ENCODE data around the gene IFIT1.

DNA sequence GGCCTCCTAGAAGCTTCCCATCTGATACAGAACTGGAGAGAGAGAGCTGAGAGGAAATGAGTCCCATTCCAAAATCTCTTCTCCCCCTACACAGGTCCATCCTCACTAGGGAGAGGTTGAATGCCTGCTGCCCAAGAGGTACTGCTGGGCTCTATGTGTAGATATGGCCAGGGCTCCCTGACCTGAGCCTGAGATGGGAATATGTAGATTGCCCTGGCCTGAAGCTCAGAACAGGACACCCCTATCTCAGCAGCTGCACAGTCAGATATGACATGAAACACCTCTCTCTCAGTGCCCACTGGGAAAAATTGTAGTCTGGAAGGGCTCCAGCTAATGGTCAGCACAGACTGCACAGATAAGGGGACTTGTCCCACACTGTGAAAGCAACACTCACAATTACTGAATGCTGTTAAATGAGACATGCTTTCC, 17.7 kb upstream of the IFIT1 start:
- TF ChIP-seq, protein P1, sequence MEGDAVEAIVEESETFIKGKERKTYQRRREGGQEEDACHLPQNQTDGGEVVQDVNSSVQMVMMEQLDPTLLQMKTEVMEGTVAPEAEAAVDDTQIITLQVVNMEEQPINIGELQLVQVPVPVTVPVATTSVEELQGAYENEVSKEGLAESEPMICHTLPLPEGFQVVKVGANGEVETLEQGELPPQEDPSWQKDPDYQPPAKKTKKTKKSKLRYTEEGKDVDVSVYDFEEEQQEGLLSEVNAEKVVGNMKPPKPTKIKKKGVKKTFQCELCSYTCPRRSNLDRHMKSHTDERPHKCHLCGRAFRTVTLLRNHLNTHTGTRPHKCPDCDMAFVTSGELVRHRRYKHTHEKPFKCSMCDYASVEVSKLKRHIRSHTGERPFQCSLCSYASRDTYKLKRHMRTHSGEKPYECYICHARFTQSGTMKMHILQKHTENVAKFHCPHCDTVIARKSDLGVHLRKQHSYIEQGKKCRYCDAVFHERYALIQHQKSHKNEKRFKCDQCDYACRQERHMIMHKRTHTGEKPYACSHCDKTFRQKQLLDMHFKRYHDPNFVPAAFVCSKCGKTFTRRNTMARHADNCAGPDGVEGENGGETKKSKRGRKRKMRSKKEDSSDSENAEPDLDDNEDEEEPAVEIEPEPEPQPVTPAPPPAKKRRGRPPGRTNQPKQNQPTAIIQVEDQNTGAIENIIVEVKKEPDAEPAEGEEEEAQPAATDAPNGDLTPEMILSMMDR (IDR thresholded peaks at IDR 0.05), result no peak
- no peak for TF ChIP-seq EZH2 (IDR thresholded peaks at IDR 0.05; ENCODE audit: borderline replicate concordance, insufficient read depth, low read depth, low read length, poor library complexity, severe bottlenecking)

Data from B cell (primary cell).